CD14-positive monocyte (primary cell): ENCODE data around the gene CNTNAP2. TPM values are rescaled to one million over a fixed set of nuclear protein-coding genes. Genes with fewer than 3 reads are reported as not detected.

ENCODE experiments used
- DNase-seq, 3 donors: peaks; one replicate each; pipeline ENCODE4 v3.0.0-alpha.2; 2011 to 2022
- H2AFZ ChIP-seq: 2 replicates; pipeline ENCODE4 v1.6.0; 2012; ENCODE audit warnings: mild to moderate bottlenecking, low read depth, low read length, inconsistent platforms; ENCODE audit not compliant: insufficient read depth, poor library complexity, severe bottlenecking
- H3K27ac ChIP-seq, 2 donors: 1 replicate in 1 of 2; 2 replicates in 1 of 2; pipeline ENCODE4 v1.5.1; 2012 to 2013; ENCODE audit warnings: low read length in 2 of 2, control low read depth in 1 of 2, inconsistent platforms in 1 of 2, low read depth in 1 of 2, mild to moderate bottlenecking in 1 of 2
- H3K27me3 ChIP-seq, 2 donors: one replicate each; pipeline versions ENCODE4 v1.6.0 to v1.6.1; 2011 to 2013; ENCODE audit warnings: low read length in 2 of 2; ENCODE audit not compliant: control insufficient read depth in 2 of 2, insufficient read depth in 2 of 2
- H3K36me3 ChIP-seq, 2 donors: replicated peaks in 1 of 2; 1 replicate in 1 of 2; 2 replicates in 1 of 2; pipeline versions ENCODE4 v1.5.1 to v1.6.1; 2012 to 2013; ENCODE audit warnings: low read length in 2 of 2, control low read depth in 1 of 2, inconsistent platforms in 1 of 2, mild to moderate bottlenecking in 1 of 2; ENCODE audit not compliant: insufficient read depth in 2 of 2, control insufficient read depth in 1 of 2
- H3K4me1 ChIP-seq, 2 donors: 1 replicate in 1 of 2; 2 replicates in 1 of 2; pipeline versions ENCODE4 v1.5.1 to v1.6.1; 2012 to 2013; ENCODE audit warnings: low read length in 2 of 2, control low read depth in 1 of 2, inconsistent platforms in 1 of 2, mild to moderate bottlenecking in 1 of 2, moderate library complexity in 1 of 2; ENCODE audit not compliant: insufficient read depth in 2 of 2, control insufficient read depth in 1 of 2
- H3K4me2 ChIP-seq: replicated peaks from 2 replicates; pipeline ENCODE3; 2012; ENCODE audit warnings: low read length, moderate library complexity, mild to moderate bottlenecking; ENCODE audit not compliant: poor library complexity, severe bottlenecking; ENCODE audit errors: extremely low read depth
- H3K4me3 ChIP-seq, 3 experiments: fragments of 200-600 bp in 1 of 3; sonication (generic) in 1 of 3; replicated peaks in 1 of 3; 1 replicate in 2 of 3; 2 replicates in 1 of 3; pipeline ENCODE4 v1.5.1; 2011 to 2013; ENCODE audit warnings: low read length in 3 of 3, mild to moderate bottlenecking in 3 of 3, control low read depth in 2 of 3, low read depth in 2 of 3, inconsistent platforms in 1 of 3, moderate library complexity in 1 of 3
- H3K79me2 ChIP-seq: 2 replicates; pipeline ENCODE4 v1.6.0; 2012; ENCODE audit warnings: mild to moderate bottlenecking, control low read depth, inconsistent platforms, low read length, moderate library complexity; ENCODE audit not compliant: insufficient read depth
- H3K9ac ChIP-seq: 2 replicates; pipeline ENCODE4 v1.6.0; 2017; ENCODE audit warnings: low read length, mild to moderate bottlenecking; ENCODE audit not compliant: insufficient read depth, poor library complexity, severe bottlenecking
- H3K9me3 ChIP-seq, 2 donors: replicated peaks in 1 of 2; 1 replicate in 1 of 2; 2 replicates in 1 of 2; pipeline versions ENCODE4 v1.5.1 to v1.6.1; 2012 to 2013; ENCODE audit warnings: low read length in 2 of 2, control low read depth in 1 of 2; ENCODE audit not compliant: control insufficient read depth in 1 of 2, insufficient read depth in 1 of 2
- H4K20me1 ChIP-seq: 2 replicates; pipeline ENCODE4 v1.6.0; 2012; ENCODE audit warnings: mild to moderate bottlenecking, low read length, control low read depth, moderate library complexity; ENCODE audit not compliant: insufficient read depth
- H3K27ac Mint-ChIP-seq, 7 donors: one replicate each; pipeline ENCODE4 v1.8.0; 2020; ENCODE audit warnings: mild to moderate bottlenecking in 7 of 7, mixed read lengths in 7 of 7, moderate library complexity in 6 of 7, inconsistent platforms in 2 of 7
- H3K27me3 Mint-ChIP-seq, 3 donors: one replicate each; pipeline ENCODE4 v1.8.0; 2021 to 2022; ENCODE audit warnings: low read depth in 3 of 3, mild to moderate bottlenecking in 3 of 3, mixed read lengths in 3 of 3, moderate library complexity in 3 of 3, inconsistent platforms in 1 of 3
- H3K36me3 Mint-ChIP-seq, 2 donors: one replicate each; pipeline ENCODE4 v1.8.0; 2020; ENCODE audit warnings: mixed read lengths in 2 of 2, inconsistent platforms in 1 of 2, mild to moderate bottlenecking in 1 of 2
- H3K4me1 Mint-ChIP-seq: one replicate; pipeline ENCODE4 v1.8.0; 2020; ENCODE audit warnings: mild to moderate bottlenecking, mixed read lengths
- H3K4me3 Mint-ChIP-seq, 2 donors: one replicate each; pipeline ENCODE4 v1.8.0; 2020; ENCODE audit warnings: mild to moderate bottlenecking in 2 of 2, mixed read lengths in 2 of 2, moderate library complexity in 1 of 2
- H3K9me3 Mint-ChIP-seq, 7 donors: one replicate each; pipeline ENCODE4 v1.8.0; 2020 to 2022; ENCODE audit warnings: mixed read lengths in 7 of 7, mild to moderate bottlenecking in 6 of 7, moderate library complexity in 6 of 7, inconsistent platforms in 2 of 7
- WGBS: methylation state at CpG from one replicate; pipeline ENCODE4 v1.1.5; 2013; ENCODE audit warnings: missing lambda C conversion rate; ENCODE audit not compliant: insufficient coverage; 5-methylcytosine and 5-hydroxymethylcytosine counted together
- intact Hi-C, 2 donors: fragments of 100-400 bp; cut with micrococcal nuclease; formaldehyde crosslinking; loops; one replicate each; pipeline versions ENCODE4 v1.15.0 to v1.15.1; 2023
- polyA plus RNA-seq, 3 donors: library from polyadenylated mRNA; depleted of rRNA in 1 of 3; unstranded in 2 of 3; stranded (reverse) in 1 of 3; fragments of 300-500 nt in 2 of 3; fragments of >200 nt in 1 of 3; fragmentation: Illumina TruSeq in 2 of 3; gene quantifications; 1 replicate in 2 of 3; 2 replicates in 1 of 3; pipeline ENCODE4 v1.2.3, GENCODE V29; 2012 to 2021
- TF ChIP-seq, protein P1 (sequence below): fragments of 200-600 bp; IDR thresholded peaks from one replicate; pipeline ENCODE4 v1.8.0; 2022; ENCODE audit warnings: antibody characterized with exemption, mild to moderate bottlenecking

CNTNAP2 gene
- polyA plus RNA-seq, 3 donors = 0.01 TPM; not detected in 2

DNA sequence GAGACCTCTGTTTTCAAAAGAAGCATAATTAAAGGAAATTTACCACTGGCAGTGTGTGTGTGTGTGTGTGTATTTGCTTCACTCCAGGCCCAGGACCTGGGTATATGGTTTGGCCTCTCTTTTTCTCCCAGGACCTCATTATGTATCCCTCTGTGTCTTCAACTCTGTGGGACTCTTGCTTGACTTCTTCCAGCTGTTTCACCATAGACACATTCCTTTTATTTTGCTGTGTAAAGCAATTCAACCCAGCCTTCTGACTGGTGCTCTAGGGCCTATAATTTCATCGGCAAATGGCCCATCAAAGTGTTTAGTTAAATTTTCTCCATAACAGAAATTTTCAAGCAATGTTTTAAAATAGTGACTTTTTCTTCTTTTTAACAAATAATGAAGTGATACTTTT, 954.3 kb downstream of the CNTNAP2 start:
- Histone ChIP-seq H2AFZ (no peak overlapping the region), H4K20me1 (no peaks in the 10 kb centered on the region), H3K27me3 (no peaks in the 10 kb centered on the region), H3K4me3 (no peak overlapping the region), H3K36me3 (no peaks in the 10 kb centered on the region), H3K4me2 (no peak overlapping the region), H3K9me3 (peaks cover 0 to 4% of the 10 kb centered on the region in 2 donors), H3K9ac (no peak overlapping the region), H3K79me2 (no peaks in the 10 kb centered on the region), H3K4me1 (no peaks in the 10 kb centered on the region), H3K27ac (no peak overlapping the region)
- H3K27me3 Mint-ChIP-seq = no peaks in the 10 kb centered on the region
- no peaks in the 10 kb centered on the region for H3K36me3 Mint-ChIP-seq
- TF ChIP-seq, protein P1, sequence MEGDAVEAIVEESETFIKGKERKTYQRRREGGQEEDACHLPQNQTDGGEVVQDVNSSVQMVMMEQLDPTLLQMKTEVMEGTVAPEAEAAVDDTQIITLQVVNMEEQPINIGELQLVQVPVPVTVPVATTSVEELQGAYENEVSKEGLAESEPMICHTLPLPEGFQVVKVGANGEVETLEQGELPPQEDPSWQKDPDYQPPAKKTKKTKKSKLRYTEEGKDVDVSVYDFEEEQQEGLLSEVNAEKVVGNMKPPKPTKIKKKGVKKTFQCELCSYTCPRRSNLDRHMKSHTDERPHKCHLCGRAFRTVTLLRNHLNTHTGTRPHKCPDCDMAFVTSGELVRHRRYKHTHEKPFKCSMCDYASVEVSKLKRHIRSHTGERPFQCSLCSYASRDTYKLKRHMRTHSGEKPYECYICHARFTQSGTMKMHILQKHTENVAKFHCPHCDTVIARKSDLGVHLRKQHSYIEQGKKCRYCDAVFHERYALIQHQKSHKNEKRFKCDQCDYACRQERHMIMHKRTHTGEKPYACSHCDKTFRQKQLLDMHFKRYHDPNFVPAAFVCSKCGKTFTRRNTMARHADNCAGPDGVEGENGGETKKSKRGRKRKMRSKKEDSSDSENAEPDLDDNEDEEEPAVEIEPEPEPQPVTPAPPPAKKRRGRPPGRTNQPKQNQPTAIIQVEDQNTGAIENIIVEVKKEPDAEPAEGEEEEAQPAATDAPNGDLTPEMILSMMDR = no peak
- no CpG with 5 or more reads among the region's 1 CpG for WGBS
- no peaks in the 10 kb centered on the region for H3K4me1 Mint-ChIP-seq
- no peak overlapping the region for H3K27ac Mint-ChIP-seq
- no peak overlapping the region for H3K4me3 Mint-ChIP-seq
- peaks cover 2 to 12% (median 5%) of the 10 kb centered on the region in 7 donors for H3K9me3 Mint-ChIP-seq
- no peak for DNase-seq
- intact Hi-C loops = no loop called here

DNA sequence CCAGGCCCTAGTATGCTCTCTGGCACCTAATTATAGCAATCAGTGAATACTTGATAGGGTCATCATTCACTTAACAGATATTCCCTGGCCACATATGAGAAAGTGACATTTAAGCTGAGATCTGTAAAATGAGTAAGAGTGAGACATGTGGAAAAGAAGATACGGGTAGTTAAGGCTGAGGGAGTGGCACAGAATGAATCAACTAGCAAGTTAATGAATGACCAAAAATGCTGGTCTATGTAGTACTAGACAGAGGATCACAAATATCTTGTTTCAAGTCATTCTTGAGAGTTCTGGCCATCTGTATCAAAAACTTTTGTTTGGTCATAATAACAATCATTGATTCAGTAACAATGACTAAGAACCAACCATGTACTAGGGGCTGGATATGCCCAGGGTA, 954.9 kb downstream of the CNTNAP2 start:
- Histone ChIP-seq H3K27ac (no peak overlapping the region), H3K36me3 (no peaks in the 10 kb centered on the region), H3K4me1 (no peaks in the 10 kb centered on the region), H3K79me2 (no peaks in the 10 kb centered on the region), H3K4me3 (no peak overlapping the region), H3K9me3 (peaks cover 0 to 4% of the 10 kb centered on the region in 2 donors), H3K9ac (no peak overlapping the region), H3K4me2 (no peak overlapping the region), H4K20me1 (no peaks in the 10 kb centered on the region), H3K27me3 (no peaks in the 10 kb centered on the region), H2AFZ (no peak overlapping the region)
- no peaks in the 10 kb centered on the region for H3K27me3 Mint-ChIP-seq
- DNase-seq = no peak
- no peak overlapping the region for H3K4me3 Mint-ChIP-seq
- TF ChIP-seq, protein P1 = no peak
- no peaks in the 10 kb centered on the region for H3K36me3 Mint-ChIP-seq
- no peaks in the 10 kb centered on the region for H3K4me1 Mint-ChIP-seq
- no peak overlapping the region for H3K27ac Mint-ChIP-seq
- intact Hi-C loops = no loop called here
- peaks cover 2 to 12% (median 5%) of the 10 kb centered on the region in 7 donors for H3K9me3 Mint-ChIP-seq
- 91% methylated on average over 1 of the region's 1 CpG for WGBS
